SU-DHL-6 (cell line): ENCODE results near the gene TRAPPC10.

Experiments used
- CTCF ChIP-seq: fragments of 200-600 bp; sonication (generic); IDR thresholded peaks from one replicate; pipeline ENCODE4 v1.5.1; 2017; ENCODE audit warnings: antibody characterized with exemption, mild to moderate bottlenecking, low read length, moderate library complexity; ENCODE audit not compliant: insufficient read depth, poor library complexity, severe bottlenecking
- EZH2phosphoT487 ChIP-seq: fragments of 200-600 bp; sonication (generic), shearing (Covaris generic); conservative IDR thresholded peaks from 2 replicates; pipeline ENCODE4 v1.6.1; 2018; ENCODE audit warnings: mild to moderate bottlenecking, antibody characterized with exemption, low read length, moderate library complexity, mixed read lengths

DNA sequence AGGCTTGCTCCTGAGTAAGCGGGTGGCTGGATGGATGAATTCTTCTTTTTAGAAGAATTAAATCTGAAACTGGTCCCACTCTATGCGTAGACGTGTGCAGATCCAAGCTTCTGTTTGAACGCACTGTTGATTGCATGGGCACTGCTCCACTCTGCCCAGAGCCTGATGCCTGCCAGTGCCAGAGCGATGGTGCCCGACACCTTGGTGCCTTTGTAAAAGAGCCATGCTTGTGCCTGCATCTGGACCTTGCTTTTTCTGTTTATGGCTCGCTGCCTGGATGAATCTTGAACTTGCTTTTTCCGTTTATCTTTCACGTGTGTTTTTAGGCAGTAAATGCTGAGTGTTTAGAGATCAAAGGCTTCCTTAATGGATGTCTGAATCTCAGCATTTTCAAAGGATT lies 80.1 kb downstream of the TRAPPC10 start:
- TF ChIP-seq CTCF (no peak), EZH2phosphoT487 (no peak)
